ENCODE results near the gene KHK. TPM values are rescaled to one million over a fixed set of nuclear protein-coding genes. Genes with fewer than 3 reads are reported as not detected.

Gene KHK
- total and polyA plus RNA-seq, 7 donors = 1.6 to 12.7 (median 3.9) TPM

DNA sequence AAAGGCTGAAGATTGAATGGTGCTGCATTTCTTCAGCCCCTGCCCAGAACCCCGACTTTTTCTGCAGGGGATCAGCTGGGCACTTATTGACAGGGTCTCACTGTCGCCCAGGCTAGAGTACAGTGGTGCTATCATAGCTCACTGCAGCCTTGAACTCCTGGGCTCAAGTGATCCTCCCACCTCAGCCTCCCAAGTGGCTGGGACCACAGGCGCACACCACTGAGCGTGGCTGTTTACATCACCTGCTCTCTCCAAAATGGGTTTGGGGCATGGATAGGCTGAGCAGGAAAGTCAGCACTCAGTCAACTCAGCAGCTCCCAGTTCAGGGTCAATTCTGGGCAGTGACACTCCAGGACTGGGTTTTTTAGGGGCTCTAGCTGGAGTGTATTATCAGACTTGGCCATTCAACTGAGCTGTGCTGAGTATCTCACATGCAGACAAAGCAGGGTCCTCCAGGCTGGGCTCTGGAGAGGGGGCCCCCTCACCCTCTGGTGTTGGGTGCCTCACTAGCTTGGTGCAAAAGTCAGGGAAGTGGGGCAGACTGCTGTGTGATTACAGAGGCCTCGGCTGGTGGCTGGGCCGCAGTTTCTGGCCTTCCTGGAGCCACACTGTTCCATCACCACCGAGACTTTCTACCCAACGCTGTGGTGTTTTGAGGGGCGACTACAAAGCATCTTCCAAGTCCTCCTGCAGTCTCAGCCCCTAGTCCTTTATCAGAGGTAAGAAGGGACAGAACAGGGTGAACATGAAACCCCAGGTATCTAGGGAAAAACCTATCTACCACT lies 41.5 kb downstream of the KHK start:
- Histone ChIP-seq H3K27ac (no peak overlapping the region), H3K36me3 (peaks cover 0 to 31% (median 24%) of the 10 kb centered on the region in 4 donors), H3K4me1 (peaks cover 0 to 21% (median 14%) of the 10 kb centered on the region in 4 donors), H3K9me3 (no peaks in the 10 kb centered on the region), H3K27me3 (no peaks in the 10 kb centered on the region), H3K4me3 (no peak overlapping the region)
- peak; percentile 27 for DNase-seq
- no peak for TF ChIP-seq POLR2AphosphoS5 (IDR thresholded peaks at IDR 0.05)
- no peak for TF ChIP-seq POLR2A (IDR thresholded peaks at IDR 0.05)
- no peak for TF ChIP-seq EP300 (IDR thresholded peaks at IDR 0.05)
- TF ChIP-seq, protein P1, sequence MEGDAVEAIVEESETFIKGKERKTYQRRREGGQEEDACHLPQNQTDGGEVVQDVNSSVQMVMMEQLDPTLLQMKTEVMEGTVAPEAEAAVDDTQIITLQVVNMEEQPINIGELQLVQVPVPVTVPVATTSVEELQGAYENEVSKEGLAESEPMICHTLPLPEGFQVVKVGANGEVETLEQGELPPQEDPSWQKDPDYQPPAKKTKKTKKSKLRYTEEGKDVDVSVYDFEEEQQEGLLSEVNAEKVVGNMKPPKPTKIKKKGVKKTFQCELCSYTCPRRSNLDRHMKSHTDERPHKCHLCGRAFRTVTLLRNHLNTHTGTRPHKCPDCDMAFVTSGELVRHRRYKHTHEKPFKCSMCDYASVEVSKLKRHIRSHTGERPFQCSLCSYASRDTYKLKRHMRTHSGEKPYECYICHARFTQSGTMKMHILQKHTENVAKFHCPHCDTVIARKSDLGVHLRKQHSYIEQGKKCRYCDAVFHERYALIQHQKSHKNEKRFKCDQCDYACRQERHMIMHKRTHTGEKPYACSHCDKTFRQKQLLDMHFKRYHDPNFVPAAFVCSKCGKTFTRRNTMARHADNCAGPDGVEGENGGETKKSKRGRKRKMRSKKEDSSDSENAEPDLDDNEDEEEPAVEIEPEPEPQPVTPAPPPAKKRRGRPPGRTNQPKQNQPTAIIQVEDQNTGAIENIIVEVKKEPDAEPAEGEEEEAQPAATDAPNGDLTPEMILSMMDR (IDR thresholded peaks at IDR 0.05) = no peak
- 88 to 90% methylated on average over 9 of the region's 9 CpGs for WGBS, 2 donors
- intact Hi-C loops (cut with DNase I) = no loop called here

GRCh38 chr2:27128668-27129571 lies 42.3 kb downstream of the KHK start:
- WGBS, 2 donors = 74 to 81% methylated on average over 11 of the region's 11 CpGs
- peaks cover 0 to 31% (median 24%) of the 10 kb centered on the region in 4 donors for H3K36me3 ChIP-seq
- intact Hi-C loops (cut with DNase I) = no loop called here
- H3K4me1 ChIP-seq = peaks cover 0 to 23% (median 20%) of the 10 kb centered on the region in 4 donors
- DNase-seq = no peak
- H3K4me3 ChIP-seq = no peak overlapping the region
- no peak for TF ChIP-seq POLR2AphosphoS5 (IDR thresholded peaks at IDR 0.05)
- no peak for TF ChIP-seq EP300 (IDR thresholded peaks at IDR 0.05)
- TF ChIP-seq POLR2A (IDR thresholded peaks at IDR 0.05) = no peak
- TF ChIP-seq, protein P1 (IDR thresholded peaks at IDR 0.05) = no peak
- no peak overlapping the region for H3K27ac ChIP-seq
- H3K27me3 ChIP-seq = no peaks in the 10 kb centered on the region
- H3K9me3 ChIP-seq = no peaks in the 10 kb centered on the region

GRCh38 chr2:27130396-27130795 lies 43.8 kb downstream of the KHK start:
- Histone ChIP-seq H3K9me3 (no peaks in the 10 kb centered on the region), H3K36me3 (peaks cover 0 to 31% (median 24%) of the 10 kb centered on the region in 4 donors), H3K4me3 (no peak overlapping the region), H3K27ac (no peak overlapping the region), H3K27me3 (no peaks in the 10 kb centered on the region), H3K4me1 (peaks cover 0 to 20% (median 19%) of the 10 kb centered on the region in 4 donors)
- no peak for DNase-seq
- WGBS, 2 donors = 92 to 94% methylated on average over 10 of the region's 10 CpGs
- TF ChIP-seq POLR2A (IDR thresholded peaks at IDR 0.05) = no peak
- TF ChIP-seq EP300 (IDR thresholded peaks at IDR 0.05) = no peak
- TF ChIP-seq POLR2AphosphoS5 (IDR thresholded peaks at IDR 0.05) = no peak
- TF ChIP-seq, protein P1 (IDR thresholded peaks at IDR 0.05) = no peak
- intact Hi-C loops (cut with DNase I) = loop anchor here (5.0 kb wide), 1 partner anchor 83 kb away; no protein-coding TSS in a partner anchor

DNA sequence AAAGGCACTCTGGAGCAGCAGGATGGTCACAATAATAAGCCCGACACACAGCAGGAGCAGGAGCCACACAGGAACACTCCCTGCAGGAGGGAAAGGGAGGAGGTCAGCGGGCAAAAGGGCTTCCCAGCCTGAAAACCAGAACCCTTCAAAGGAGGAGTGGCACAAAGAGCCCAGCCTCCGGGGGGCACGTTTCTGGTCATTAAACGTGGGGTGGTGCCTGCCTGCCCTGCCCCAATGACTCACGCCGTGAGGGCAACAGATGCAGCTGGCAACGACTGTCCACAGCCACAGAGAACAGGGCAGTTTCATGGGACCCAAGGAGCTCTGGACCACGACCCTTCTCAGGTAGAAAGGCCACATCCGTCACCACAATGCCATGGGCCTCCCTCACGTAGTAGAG lies 44.9 kb downstream of the KHK start:
- Histone ChIP-seq H3K36me3 (peaks cover 0 to 31% (median 24%) of the 10 kb centered on the region in 4 donors), H3K27ac (no peak overlapping the region), H3K9me3 (no peaks in the 10 kb centered on the region), H3K4me3 (no peak overlapping the region), H3K27me3 (no peaks in the 10 kb centered on the region), H3K4me1 (peaks cover 0 to 20% (median 19%) of the 10 kb centered on the region in 4 donors)
- TF ChIP-seq, protein P1 (IDR thresholded peaks at IDR 0.05) = no peak
- no peak for TF ChIP-seq POLR2AphosphoS5 (IDR thresholded peaks at IDR 0.05)
- no peak for TF ChIP-seq POLR2A (IDR thresholded peaks at IDR 0.05)
- TF ChIP-seq EP300 (IDR thresholded peaks at IDR 0.05) = no peak
- DNase-seq = no peak
- 73 to 90% methylated on average over 11 of the region's 11 CpGs for WGBS, 2 donors
- intact Hi-C loops (cut with DNase I) = loop anchor here (5.0 kb wide), 1 partner anchor 84 kb away; no protein-coding TSS in a partner anchor
